ENCODE data around the gene CD55. TPM values are rescaled to one million over a fixed set of nuclear protein-coding genes. Genes with fewer than 3 reads are reported as not detected.

CD55 gene
- total and polyA plus RNA-seq, 2 of the 13 experiments (the other 11 are each of a cell fraction or from before 2014, with no cell fraction given) = 6.0 to 56.0 TPM

GRCh38 chr1:207282496-207283380 is 38.7 kb upstream of the CD55 start (continued):
- TF ChIP-seq SIN3A (IDR thresholded peaks at IDR 0.05; ENCODE audit: borderline replicate concordance, low read depth, low read length) (no peak), KDM1A (CRISPR knock-in tag; IDR thresholded peaks at IDR 0.05) (no peak), HINFP (CRISPR knock-in tag; IDR thresholded peaks at IDR 0.05; ENCODE audit: low read depth) (no peak), REPIN1 (CRISPR knock-in tag; IDR thresholded peaks at IDR 0.05; ENCODE audit: borderline replicate concordance, low read depth) (no peak), SRF (IDR thresholded peaks at IDR 0.05; ENCODE audit: low read depth, low read length) (no peak), THAP7 (CRISPR knock-in tag; IDR thresholded peaks at IDR 0.05) (no peak)

GRCh38 chr1:207283421-207283820 is 38.1 kb upstream of the CD55 start:
- TF ChIP-seq HMG20A (CRISPR knock-in tag; IDR thresholded peaks at IDR 0.05; ENCODE audit: borderline replicate concordance) = no peak
- no peak for TF ChIP-seq MBD4 (IDR thresholded peaks at IDR 0.05; ENCODE audit: borderline replicate concordance, low read length)
- TF ChIP-seq ZNF720 (CRISPR knock-in tag; IDR thresholded peaks at IDR 0.05) = no peak
- TF ChIP-seq GRHL1 (CRISPR knock-in tag; conservative IDR thresholded peaks at IDR 0.05) = no peak
- no peak for TF ChIP-seq FUBP1 (CRISPR knock-in tag; IDR thresholded peaks at IDR 0.05; ENCODE audit: borderline replicate concordance)
- TF ChIP-seq KDM6A (CRISPR knock-in tag; IDR thresholded peaks at IDR 0.05; ENCODE audit: low read depth) = no peak
- no peak for TF ChIP-seq THAP8 (CRISPR knock-in tag; IDR thresholded peaks at IDR 0.05; ENCODE audit: borderline replicate concordance)
- TF ChIP-seq ZNF577 (CRISPR knock-in tag; IDR thresholded peaks at IDR 0.05; ENCODE audit: borderline replicate concordance, low read depth) = no peak
- no peak for TF ChIP-seq EED (CRISPR knock-in tag; IDR thresholded peaks at IDR 0.05)
- no peak for TF ChIP-seq CENPX (CRISPR knock-in tag; IDR thresholded peaks at IDR 0.05)
- no peak for TF ChIP-seq ADNP (CRISPR knock-in tag; IDR thresholded peaks at IDR 0.05)
- no peak overlapping the region for H3K4me2 ChIP-seq (ENCODE audit: low read depth, low read length)
- H3K4me1 ChIP-seq (ENCODE audit: insufficient read depth, low read length) = peaks cover 9% of the 10 kb centered on the region; the same call in 1 of the 2 replicates
- DNase-seq (ENCODE audit: low spot score) (no peak), ATAC-seq (no peak), FAIRE-seq (no peak)
- H3K36me3 ChIP-seq (replicated peaks in 1 of 2; ENCODE audit: control insufficient read depth in 1 of 2, insufficient read depth in 2 of 2, low read length in 2 of 2) = no peaks in the 10 kb centered on the region
- ChIA-PET POLR2A (no interaction called here), CTCF (ENCODE audit: low intra/inter-chr PET ratio, low total read pairs) (no interaction called here)
- no peak overlapping the region for H3K9ac ChIP-seq (ENCODE audit: insufficient read depth, low read depth, low read length)
- WGBS (ENCODE audit: low lambda C conversion rate) = 32% methylated on average over 1 of the region's 1 CpG
- intact Hi-C loops (cut with micrococcal nuclease; ENCODE audit: unreplicated experiment) (no loop called here), in situ Hi-C loops (cut with HindIII; ENCODE audit: extremely low pct_ligation_motif_present, low pct_unique_long_range_greater_than_20kb) (no loop called here)
- H3K79me2 ChIP-seq (ENCODE audit: insufficient read depth, low read length) = no peaks in the 10 kb centered on the region
- no peak overlapping the region for H3K27ac ChIP-seq (ENCODE audit: extremely low read length, insufficient read depth, low read length)
- H3K9me3 ChIP-seq (ENCODE audit: low read length) = no peaks in the 10 kb centered on the region
- H3K27me3 ChIP-seq (ENCODE audit: control insufficient read depth in 1 of 2, insufficient read depth in 2 of 2, low read length in 2 of 2) = no peaks in the 10 kb centered on the region
- no peaks in the 10 kb centered on the region for H4K20me1 ChIP-seq (ENCODE audit: insufficient read depth, low read length)
- BruUV-seq (replicated peaks) = no TSS peak
- no peak overlapping the region for H3K4me3 ChIP-seq (replicated peaks in 1 of 3; ENCODE audit: insufficient read depth in 1 of 3, low read depth in 2 of 3, low read length in 3 of 3)
- H2AFZ ChIP-seq (ENCODE audit: low read length) = no peak overlapping the region
